ENCODE results near the gene SEPHS2.
"Not testable (repeated sequence)": the region's sequence is repeated elsewhere in the genome, so short reads cannot be mapped to it uniquely, and the experiment has no call there.

Gene SEPHS2

GRCh38 chr16:30464078-30464477 lies 18.4 kb upstream of the SEPHS2 start:
- no peak for DNase-seq

- DNase-seq, result not testable (repeated sequence)
These were observed 15.8 kb upstream of the SEPHS2 start for GRCh38 chr16:30461426-30461825.

- no peak for DNase-seq
These were observed 13.8 kb upstream of the SEPHS2 start for GRCh38 chr16:30459456-30459855.

GRCh38 chr16:30458561-30459394 lies 13.1 kb upstream of the SEPHS2 start:
- DNase-seq, result no peak

- no peak for DNase-seq
These were observed 12.3 kb upstream of the SEPHS2 start for GRCh38 chr16:30457743-30458560.

- DNase-seq, result no peak
These were observed 11.6 kb upstream of the SEPHS2 start for GRCh38 chr16:30457256-30457655.

- DNase-seq, result no peak
These were observed 10.6 kb upstream of the SEPHS2 start for GRCh38 chr16:30456302-30456701.

GRCh38 chr16:30452709-30453580 lies 7.3 kb upstream of the SEPHS2 start:
- not testable (repeated sequence) for DNase-seq

GRCh38 chr16:30449116-30449435 lies 3.4 kb upstream of the SEPHS2 start:
- no peak for DNase-seq

- DNase-seq, result no peak
These were observed 2.0 kb upstream of the SEPHS2 start for GRCh38 chr16:30447512-30448226.

- DNase-seq, result no peak
These were observed 525 bp upstream of the SEPHS2 start for GRCh38 chr16:30446203-30446595.

- no peak for DNase-seq
These were observed 596 bp downstream of the SEPHS2 start for GRCh38 chr16:30445149-30445407.

- DNase-seq, result no peak
These were observed 1.2 kb downstream of the SEPHS2 start for GRCh38 chr16:30444231-30445148.

- DNase-seq, result no peak
These were observed 2.0 kb downstream of the SEPHS2 start for GRCh38 chr16:30443631-30444030.

GRCh38 chr16:30439720-30440348 lies 5.8 kb downstream of the SEPHS2 start:
- DNase-seq, result no peak

- DNase-seq, result no peak
These were observed 6.8 kb downstream of the SEPHS2 start for GRCh38 chr16:30438835-30439234.

- DNase-seq, result peak; percentile 95
These were observed 8.1 kb downstream of the SEPHS2 start for GRCh38 chr16:30437511-30438046.

- no peak for DNase-seq
These were observed 10.8 kb downstream of the SEPHS2 start for GRCh38 chr16:30434852-30435251.

GRCh38 chr16:30430428-30430970 lies 15.2 kb downstream of the SEPHS2 start:
- no peak for DNase-seq

- peak; percentile 100 for DNase-seq
These were observed 15.8 kb downstream of the SEPHS2 start, which contains the start of gene DCTPP1 for GRCh38 chr16:30429678-30430427. Gene DCTPP1 (minus strand): TSS chr16:30430030. CDS start chr16:30429980, 50 bp downstream.
